Umbilical cord (tissue), 2 donors: ENCODE results near the gene SLC5A11. TPM values are rescaled to one million over a fixed set of nuclear protein-coding genes. Genes with fewer than 3 reads are reported as not detected.
"Not testable (repeated sequence)": the region's sequence is repeated elsewhere in the genome, so short reads cannot be mapped to it uniquely, and the experiment has no call there.

Experiments
- DNase-seq: peaks from one replicate; pipeline ENCODE4 v3.0.0-alpha.2; 2015; ENCODE audit warnings: low spot score
- total RNA-seq: library from RNA; depleted of rRNA; stranded (reverse); fragments of >200 nt; gene quantifications from one replicate; pipeline ENCODE4 v1.2.3, GENCODE V29; 2014; ENCODE audit warnings: low replicate concordance; ENCODE audit not compliant: insufficient read depth

SLC5A11 gene
- total RNA-seq, 1 donor from 2014 or later, result not detected

DNA sequence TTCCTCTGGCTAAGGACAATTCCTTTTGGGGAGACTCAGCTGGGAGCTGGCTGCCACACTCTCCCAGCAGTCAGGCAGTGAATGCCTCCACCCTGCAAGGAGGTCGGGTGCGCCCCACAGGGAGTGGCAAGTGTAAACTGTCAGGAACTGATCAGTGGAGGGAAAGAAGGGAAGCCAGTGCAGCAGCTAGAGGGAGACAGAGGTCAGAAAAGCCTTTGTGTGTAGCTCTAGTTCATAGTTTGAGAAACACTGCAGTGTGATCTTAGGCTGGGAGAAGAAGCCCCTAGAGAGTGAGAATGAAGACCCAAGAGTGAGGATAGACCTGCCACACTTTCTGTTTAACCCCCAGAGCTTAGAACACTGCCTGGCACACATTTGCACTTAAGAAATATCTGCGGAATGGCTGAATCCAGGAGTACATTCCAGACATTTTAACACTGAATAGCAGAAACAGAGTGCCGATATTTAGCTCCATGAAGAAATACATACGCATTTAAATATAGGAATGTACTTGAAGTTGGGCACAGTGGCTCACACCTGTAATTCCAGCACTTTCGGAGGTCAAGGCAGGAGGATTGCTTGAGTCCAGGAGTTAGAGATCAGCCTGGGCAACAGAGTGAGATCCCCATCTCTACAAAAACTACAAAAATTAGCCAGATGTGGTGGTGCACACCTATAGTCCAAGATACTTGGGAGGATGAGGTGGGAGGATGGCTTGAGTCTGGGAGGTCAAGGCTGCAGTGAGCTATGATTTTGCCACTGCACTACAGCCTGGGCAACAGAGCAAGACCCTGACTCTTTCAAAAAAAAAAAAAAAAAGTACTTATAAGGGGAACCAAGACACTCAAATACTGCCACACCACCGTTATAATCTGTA lies 11.1 kb upstream of the SLC5A11 start:
- DNase-seq, result peak; percentile 21

DNA sequence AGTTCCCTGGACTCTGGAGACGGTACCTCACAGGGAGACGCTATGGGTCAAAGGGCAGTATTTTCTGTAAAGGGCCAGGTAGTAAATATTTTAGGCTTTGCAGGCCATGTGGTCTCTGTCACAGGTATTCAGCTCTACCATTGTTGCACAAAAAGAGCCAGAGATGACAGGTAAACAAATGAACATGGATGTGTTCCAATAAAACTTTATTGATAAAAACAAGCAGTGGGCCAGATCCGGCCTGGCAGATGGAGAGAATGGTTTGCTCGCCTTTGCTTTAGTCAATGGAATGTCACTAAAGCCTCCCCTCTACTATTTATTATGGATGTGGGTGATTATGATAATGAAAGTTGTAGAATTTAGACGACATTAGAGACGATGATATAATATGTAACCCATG lies 8.9 kb upstream of the SLC5A11 start:
- no peak for DNase-seq

DNA sequence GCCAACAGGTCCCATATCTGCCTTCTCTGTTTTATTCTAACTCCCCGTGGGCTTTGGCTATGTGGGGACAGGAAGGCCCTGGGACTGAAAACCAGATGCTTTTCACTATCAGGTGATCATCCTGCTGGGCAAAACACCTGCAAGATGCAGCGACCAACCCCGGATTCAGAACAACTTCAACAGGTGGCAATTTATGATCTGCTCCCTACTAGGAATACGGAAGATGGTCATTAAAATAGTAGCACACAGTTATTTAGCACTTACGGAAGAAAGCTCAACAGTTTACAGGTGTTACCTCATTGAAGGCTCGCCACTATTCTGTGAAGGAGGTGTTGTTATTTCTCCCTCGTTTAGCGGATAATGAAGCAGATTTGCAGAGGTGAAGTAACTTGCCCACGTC lies 7.8 kb upstream of the SLC5A11 start:
- no peak for DNase-seq

DNA sequence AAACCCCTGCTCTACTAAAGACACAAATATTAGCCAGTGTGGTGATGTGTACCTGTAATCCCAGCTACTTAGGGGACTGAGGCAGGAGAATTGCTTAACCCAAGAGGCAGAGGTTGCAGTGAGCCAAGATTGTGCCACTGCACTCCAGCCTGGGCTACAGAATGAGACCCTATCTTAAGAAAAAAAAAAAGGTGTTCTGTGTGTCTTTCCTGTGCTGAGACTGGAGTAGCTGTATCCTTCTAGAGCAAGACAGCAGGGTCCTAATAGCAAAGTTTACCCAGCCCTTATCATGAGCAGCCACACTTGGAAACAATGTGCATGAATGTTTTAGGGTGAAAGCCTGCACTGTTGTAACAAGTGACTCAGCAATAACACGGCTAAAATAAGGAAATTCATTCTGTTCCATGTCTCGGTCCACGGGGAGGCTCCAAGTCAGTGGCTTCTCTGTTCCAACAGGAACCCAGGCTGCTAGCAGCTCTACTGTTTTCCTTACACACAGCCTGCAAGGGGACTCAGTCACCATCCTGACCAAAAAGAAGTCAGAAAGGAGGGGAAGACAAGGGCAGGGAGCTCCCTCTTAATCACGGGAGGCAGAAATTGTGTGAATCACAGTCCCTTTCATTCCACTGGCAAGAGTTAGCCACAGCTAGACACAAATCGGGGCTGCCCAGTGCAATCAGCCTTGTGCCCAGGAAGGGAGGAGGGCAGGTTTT lies 7.1 kb upstream of the SLC5A11 start:
- no peak for DNase-seq

DNA sequence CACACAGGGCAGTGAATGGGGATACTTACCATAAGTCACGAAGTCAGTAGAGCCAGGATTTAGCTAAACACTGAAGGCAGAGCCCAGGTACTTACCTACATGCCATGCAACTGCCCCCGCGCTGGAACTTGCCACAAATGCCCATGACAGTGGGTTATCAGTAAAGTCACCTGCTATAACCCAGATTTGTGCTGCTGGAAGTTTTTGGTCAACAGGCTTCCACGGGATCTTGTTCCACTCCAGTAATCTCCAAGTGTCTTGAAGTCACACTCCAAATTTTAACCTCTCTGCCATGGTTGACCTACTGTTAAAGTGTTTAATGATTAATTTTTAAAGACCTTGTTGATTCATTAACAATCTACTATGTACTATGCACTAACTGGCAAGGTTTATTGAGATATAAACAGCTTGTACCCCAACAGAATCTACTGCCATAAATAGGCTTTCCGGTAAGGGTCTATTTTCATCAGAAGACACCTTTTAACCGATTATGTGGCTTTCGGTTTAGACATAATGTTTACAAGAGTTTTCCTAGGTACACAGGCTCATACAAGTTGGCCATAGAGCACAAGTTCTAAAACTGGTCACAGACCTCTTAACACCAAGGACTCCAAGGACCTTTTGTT lies 6.3 kb upstream of the SLC5A11 start:
- no peak for DNase-seq

DNA sequence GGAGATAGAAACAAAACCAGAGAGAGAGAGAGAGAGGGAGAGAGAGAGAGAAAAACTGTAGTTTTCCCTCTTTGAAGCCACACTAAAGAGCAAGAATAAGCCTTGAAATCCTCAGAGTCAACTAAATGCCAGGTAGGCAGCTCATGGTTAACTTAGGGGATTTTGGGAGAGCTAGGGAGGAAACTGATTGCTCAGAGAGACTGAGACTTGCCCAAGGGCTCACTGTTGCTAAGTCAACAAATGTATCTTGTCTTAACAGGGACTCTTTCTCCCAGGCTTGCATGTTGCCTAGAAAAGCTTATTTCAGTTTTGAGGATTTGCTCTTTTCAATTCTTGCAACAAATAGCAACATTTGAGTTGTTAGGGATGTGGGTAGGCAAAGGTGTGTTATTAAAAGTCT lies 4.5 kb upstream of the SLC5A11 start:
- no peak for DNase-seq

DNA sequence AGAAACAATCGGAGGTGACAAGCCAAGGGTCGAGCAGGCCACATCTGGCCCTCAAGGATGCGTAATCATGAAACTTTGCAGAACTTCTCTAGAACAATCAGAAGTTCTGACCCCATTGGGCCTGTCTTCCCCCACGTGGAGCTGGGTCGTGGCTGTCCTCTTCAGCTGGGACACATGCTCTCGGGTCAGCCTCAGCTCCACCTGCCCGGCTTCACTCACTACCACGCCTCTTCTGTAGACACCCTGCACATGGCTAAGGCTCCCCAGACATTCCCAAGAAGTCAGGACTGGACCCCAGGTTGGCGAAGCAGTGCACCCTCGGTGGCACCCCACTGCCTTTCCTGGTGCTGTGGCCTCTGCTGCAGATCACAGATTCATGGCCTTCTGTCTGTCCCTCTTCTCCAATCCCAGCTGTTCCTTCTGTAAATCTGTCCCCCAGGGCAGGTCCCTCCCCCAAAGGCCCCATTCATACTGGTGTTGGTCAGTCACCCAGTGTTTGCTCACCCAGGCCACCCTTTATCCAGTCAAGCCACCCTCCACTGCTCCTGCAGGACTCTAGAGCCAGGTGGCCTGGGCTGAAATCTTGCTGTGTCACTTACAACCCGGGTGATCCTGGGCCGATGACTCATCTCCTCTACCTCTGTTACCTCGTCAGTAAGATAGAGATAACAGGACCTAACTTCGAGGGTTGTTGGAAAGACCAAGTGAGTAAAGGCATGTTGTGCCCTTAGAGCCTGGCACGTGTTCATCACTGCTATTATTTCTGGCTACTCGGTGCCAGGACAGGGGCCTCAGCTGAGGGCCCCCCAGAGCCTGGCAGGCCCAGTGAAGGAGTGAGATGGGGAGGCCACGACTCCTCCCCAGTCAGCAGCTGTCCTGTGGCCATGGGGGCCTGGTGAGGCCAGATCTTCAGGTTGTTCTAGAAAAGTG lies 1.4 kb upstream of the SLC5A11 start:
- DNase-seq, result no peak

DNA sequence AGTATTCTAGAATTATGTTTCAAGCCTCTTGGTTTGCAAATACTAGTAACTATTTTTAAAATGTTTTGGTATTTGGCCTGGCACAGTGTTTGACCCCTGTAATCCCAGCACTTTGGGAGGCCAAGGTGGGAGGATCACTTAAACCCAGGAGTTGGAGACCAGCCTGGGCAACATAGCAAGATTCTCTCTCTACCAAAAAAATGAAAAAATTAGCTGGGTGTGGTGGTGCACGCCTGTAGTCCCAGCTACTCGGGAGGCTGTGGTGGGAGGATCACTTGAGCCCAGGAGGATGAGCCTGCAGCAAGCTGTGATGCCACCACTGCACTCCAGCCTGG lies 765 bp upstream of the SLC5A11 start:
- not testable (repeated sequence) for DNase-seq

DNA sequence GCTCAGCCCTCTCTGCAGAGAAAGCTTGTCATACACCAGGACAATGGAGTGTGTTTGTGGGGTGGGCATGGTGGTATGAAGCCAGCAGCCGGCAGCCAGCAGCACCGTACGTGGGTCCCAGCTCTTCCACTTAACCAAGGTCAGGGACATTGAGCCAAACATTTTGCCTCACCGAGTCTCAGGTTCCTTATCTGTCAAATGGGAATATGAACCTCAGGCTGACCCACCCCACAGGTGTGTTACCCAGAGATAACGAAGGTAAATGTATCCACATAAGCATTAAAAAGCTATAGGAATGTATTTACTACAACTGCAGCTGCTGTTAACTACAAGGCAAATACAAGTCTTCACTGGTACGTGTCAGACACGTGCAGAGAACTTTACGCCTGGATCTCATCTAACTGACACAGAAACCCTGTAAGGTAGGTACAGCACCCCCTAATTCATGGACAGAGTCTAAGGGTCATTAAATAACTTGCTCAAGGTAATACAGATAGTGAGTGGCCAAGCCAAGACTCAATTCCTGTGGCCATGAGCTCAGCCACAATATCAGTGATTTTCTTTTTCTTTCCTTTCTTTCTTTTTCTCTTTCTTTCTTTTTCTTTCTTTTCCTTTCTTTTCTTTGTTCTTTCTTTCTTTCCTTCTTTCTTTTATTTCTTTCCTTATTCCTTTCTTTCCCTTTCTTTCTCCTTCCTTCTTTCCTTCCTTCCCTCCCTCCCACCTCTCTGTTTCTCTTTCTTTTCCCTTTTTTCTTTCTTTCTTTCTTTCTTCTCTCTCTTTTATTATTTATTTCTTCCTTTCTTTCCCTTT lies 990 bp downstream of the SLC5A11 start:
- peak; percentile 6 for DNase-seq

DNA sequence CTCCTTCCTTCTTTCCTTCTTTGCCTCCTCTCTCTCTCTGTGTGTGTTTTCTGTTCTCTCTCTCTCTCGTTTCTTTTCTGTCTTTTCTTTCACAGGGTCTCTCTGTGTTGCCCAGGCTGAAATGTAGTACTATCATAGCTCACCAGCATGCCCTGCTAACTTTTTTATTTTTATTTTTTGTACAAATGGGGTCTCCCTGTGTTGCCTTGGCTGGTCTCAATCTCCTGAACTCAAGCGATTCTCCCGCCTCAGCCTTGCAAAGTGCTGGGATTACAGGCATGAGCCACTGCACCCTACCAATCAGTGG lies 1.5 kb downstream of the SLC5A11 start:
- no peak for DNase-seq

DNA sequence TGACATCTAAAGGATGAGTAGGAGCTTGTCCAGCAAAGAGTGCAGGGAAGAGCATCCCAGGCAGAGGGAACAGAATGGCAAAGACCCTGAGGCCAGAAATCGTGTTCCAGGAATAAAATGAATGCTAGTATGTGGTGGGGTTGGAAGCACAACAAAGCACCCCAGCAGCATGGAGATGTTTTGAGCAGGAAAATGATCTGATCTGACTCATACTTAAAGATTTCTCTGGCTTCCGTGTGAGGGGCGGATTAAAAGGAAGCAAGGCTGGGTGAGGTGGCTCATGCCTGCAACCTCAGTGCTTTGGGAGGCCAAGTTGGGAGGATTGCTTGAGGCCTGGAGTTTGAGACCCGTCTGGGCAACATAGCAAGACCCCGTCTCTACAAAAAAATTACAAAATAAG lies 2.3 kb downstream of the SLC5A11 start:
- no peak for DNase-seq

DNA sequence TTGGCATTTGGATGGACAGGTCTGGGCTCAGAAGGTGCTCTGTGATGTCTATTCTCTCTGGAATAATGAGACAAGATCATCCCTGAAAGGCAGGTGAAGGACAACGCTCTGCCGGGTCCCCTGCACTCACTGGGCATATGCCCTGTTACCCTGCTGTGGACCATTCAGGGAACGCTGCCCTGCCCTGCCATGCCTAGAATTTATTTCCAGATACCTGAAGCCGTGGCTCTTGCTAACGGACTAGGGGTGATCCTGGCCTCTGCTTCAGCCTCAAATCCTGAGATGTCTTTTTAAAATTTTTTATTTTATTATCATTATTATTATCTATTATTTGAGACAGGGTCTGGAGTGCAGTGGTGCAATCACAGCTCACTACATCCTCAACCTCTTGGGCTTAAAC lies 3.9 kb downstream of the SLC5A11 start:
- no peak for DNase-seq

DNA sequence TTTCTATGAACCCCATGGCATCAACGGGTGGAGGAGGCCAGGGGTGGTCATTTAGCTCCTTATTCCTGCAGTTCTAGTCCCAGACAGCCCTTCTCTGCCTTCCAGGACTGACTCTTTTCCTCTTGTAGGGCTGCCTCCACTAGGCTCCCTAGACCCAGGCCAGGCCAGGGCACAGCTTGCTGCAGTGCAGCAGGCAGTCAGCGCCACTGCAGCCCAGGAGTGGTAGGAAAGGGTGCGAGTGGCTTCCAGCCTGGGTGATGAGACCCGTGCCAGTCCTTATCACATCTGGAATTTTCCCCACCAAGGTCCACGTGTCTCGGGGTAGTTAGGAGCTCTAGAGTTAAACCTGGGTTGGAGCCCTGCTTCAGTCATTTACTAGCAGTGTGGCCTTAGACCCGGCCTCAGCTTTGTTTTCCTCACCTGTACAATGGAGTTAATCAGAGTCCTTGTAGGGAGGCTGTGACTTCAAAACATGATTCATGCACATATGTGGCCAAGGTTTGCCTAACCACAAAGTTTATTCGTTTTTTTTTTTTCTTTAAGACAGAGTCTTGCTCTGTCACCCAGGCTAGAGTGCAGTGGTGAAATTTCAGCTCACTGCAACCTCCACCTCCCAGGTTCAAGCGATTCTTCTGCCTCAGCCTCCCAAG lies 4.7 kb downstream of the SLC5A11 start:
- no peak for DNase-seq

DNA sequence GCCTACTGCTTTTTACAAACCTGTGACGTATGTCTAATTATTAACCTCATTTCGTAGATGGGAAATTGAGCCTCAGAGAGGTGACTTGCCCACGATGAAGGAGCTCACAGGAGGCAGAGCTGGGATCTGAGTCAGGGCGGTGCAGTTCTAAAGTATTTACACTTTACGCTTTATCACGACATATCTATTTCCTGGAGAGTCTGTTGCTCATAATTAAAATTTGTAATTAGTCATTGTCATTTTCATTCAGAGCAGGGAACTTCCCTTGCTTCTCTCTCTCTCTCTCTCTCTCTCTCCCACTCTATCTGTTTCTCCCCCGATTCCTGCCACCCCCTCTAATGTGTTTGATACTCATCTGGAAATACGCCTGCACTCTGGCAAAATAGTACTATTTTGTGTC lies 5.9 kb downstream of the SLC5A11 start:
- DNase-seq, result no peak

DNA sequence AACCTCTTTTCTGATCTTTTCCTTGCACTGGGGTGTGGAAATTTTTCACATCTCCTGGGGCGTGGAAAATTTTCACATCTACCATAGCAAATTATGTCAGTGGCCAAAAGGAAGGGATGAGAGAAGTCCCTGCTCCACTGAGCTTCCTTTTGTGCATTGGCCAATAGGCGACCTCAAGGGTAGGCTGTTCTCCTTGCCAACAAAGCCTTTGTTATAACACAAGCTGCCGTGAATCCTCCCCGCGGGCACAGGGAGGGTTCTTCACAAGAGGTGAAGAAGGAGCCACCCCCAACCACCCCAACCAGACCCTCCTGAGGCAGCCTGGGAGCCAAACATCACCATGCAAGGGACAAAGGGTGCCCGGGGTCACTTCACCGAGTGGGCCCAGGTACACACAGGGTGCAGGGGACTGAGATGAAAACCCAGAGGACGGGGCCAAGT lies 6.5 kb downstream of the SLC5A11 start:
- DNase-seq, result no peak

DNA sequence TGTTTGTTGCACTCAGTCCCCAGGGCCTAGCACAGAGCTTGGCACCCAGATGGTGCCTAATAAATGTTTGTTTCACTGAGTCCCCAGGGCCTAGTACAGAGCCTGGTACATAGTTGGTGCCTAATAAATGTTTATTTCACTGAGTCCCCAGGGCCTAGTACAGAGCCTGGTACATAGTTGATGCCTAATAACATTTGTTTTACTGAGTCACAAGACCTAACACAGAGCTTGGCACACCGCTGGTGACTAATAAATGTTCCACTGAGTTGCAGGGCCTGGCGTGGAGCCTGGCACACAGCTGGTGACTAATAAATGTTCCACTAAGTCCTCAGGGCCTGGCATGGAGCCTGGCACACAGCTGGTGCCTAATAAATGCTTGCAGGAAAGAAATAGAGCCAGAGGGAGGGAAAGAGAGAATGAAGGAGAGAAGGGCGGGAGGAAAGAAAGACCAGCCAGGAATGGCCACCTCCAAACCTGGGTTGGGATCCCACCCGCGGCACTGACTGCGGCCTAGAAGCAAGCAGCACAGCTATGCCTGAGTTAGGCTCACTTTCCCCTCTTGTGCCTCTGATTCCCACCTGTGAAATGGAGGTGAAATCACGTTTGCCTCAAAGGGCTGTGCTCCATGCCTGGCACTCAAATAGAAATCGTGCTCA lies 7.5 kb downstream of the SLC5A11 start:
- no peak for DNase-seq

DNA sequence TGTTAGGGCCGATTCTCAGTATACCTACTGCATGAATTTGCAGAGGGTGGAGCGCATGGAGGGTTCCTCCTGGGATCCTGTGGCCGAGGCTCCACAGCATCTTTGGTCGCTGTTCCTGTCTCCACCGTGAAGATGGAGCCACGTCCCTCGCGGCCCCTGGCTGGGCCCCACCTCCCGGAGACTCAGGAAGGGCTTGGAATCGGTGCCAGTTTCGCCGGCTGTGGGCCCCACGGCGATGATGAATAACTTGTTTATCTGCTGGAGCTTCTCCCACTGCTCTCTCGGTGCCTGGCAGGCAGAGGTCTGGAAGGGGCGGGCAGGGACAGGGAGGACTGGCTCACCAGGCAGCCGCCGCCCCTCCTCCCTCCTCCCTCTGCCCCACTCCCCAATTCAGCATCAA lies 8.1 kb downstream of the SLC5A11 start:
- DNase-seq, result peak; percentile 60

DNA sequence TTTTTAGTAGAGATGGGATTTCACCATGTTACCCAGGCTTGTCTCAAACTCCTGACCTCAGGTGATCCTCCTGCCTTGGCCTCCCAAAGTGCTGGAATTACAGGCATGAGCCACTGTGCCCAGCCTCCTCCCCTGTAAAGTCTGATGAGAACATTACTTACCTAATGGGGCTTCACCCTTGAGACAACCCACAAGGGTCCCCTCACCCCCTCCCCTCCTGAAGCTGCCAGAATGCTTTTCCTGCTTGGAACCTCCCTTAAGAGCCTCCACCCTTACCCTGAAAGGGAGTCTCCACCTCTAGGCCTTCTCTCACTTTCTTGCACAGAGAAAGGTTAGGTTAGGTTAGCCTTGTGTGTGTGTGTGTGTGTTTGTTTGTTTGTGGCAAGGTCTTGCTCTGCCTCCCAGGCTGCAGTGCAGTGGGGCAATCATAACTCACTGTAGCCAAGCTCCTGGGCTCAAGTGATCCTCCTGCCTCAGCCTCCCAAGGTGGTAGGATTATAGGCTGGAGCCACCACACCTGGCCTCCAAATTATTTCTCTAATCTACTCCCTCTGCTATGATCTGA lies 8.9 kb downstream of the SLC5A11 start:
- DNase-seq, result no peak

DNA sequence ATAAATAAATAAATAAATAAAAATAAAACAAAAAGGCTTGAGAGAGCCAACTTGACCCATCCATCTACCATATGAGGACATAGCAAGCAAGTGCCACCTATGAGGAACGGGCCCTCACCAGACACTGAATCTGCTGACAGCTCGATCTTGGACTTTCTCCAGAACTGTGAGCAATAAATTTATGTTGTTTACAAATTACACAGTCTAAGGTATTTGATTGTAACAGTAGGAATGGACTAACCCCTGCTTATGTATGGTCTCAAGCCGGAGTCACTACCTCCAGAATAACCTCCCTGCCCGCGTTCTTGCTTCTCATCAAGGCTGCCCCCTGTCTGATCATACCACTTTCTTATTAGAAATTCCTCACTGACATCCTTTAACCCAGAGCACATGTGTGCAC lies 9.9 kb downstream of the SLC5A11 start:
- no peak for DNase-seq

DNA sequence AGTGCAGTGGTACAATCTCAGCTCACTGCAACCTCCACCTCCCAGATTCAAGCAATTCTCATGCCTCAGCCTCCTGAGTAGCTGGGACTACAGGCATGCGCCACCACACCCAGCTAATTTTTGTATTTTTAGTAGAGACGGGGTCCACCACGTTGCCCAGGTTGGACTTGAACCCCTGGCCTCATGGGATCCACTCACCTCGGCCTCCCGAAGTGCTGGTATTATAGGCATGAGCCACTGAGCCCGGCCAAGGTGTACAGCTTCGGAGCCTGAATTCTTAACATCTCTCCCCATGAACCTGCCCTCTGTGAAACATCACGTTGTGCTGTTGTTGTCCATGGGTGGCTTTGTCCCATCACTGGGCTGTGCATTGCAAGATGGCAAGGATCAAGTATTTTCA lies 11.1 kb downstream of the SLC5A11 start:
- DNase-seq, result not testable (repeated sequence)
